ENCODE results near the gene PAX2.

PAX2 gene

DNA sequence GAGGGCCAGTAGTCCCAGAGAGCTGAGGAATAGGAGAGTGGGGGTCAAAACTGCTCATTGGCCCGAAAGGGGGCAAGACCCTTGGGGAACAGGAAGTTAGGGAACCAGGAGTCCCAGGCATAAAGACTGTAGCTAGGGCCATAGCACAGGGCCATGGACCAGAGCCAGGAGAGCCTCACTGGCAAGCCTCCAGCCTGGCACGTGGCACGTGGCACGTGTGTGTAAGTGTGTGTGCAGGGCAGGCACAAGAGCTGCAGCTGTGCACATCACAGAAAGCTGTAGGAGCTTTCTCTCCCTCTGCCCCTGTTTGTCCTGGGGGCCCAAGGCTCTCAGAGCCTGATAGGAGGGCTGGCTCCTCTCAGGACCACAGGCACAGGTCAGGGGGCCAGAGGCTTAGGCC is 119.6 kb downstream of the PAX2 start:
- DNase-seq, result no peak

DNA sequence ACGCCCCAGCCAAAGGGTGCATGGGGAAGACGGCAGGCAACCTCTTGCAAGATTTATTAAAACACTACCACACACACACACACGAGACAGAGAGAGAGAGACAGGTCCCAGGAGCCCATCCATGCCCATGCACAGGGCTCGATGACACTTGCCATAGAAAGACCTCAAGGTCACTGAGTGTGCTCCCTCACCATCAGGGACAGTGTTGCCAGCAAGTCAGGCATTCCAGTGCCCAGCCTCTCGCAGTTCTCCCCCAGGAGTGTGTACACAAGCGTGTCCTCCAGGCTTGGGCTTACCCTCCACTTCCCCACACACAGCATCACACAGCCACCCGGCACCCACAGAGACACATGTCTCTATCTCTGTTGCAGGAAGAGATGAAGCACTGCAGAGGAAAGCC is 120.6 kb downstream of the PAX2 start:
- no peak for DNase-seq

DNA sequence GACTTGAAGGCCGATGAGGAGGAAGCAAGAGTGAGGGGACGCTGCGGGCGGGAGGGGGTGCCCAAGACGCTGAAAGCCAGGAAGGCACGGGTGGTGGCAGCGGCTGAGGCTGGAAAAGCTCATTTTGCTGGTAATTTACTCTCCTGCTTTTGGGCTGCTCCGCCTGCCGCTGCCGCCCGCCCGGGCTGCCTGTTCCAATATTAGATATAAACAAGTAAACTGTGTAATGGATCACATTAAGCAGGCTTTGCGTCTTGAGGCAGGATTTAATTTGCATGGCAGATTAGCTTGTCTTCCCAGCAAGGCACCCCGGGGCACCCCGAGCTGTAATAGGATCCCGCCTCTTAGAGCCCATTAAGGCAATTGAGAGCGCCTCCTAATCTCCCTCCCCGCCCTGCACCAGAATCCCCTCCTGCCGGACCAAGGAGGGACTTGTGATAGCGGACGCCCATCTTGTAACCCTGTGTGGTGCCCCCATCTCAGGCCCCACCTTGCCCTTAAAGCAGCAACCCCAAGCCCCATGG is 121.3 kb downstream of the PAX2 start:
- DNase-seq, result no peak

DNA sequence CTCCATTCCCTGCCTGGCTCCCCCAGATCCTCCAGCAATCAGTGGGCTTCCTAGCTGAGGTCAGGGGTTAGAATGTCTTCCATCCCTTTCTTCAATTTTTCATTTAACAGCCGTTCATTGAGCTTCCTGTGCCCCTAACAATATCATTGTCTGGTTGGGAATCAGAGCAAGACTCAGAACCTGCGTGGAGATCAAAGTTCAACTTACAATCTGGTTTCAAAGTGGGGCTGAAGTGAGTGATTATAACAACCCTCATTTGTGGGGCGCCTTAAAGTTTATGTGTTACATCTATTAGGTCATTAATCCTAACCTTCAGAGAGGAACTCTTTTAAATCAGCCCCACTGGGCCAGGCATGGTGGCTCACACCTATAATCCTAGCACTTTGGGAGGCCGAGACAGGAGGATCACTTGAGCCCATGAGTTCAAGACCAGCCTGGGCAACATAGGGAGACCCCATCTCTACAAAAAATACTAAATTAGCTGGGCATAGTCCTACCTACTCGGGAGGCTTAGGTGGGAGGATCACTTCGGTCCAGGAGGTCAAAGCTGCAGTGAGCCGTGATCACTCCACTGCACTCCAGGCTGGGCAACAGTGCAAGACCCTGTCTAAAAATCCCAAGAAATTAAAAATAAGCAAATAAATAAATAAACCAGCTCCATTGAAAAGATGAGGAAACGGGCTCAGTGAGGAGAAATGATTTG is 122.0 kb downstream of the PAX2 start:
- no peak for DNase-seq

DNA sequence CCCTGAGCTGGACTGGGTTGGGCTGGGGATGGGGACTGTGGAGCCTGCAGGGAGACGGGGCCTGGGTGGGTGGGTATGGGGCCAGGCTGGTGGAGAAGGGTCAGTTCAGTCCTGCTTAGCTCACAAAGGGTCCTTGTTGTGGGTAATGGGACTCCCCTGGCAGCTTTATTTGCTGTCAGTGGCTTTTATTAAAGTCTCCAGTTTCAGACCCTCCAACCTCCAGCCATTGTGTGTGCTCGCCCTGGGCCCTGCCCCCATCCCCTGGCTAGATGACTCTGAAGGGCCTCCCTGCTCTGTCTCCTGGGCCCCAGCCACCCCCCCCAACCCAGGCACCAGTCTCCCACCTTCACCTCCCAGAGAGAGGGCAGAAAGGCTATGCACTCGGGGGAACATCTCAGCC is 123.0 kb downstream of the PAX2 start:
- no peak for DNase-seq

DNA sequence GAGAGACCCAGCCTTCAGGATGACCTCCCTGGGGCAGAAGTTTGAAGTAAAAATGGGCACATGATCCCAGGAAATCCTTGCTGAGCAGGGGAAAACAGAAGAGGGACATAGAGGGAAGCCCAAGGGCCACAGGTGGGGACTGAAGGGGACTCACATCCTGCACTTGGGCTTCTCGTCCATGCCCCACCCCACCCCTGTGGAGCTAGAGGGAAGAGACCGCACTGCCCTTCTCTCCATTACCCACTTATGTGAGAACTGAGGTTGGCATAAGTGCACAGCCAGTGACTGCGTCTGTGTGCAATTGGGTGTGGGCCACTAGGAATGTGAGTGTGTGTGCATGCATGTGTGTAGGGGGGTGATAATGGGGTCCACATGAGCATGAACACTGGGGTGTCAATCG is 124.0 kb downstream of the PAX2 start:
- DNase-seq, result no peak

DNA sequence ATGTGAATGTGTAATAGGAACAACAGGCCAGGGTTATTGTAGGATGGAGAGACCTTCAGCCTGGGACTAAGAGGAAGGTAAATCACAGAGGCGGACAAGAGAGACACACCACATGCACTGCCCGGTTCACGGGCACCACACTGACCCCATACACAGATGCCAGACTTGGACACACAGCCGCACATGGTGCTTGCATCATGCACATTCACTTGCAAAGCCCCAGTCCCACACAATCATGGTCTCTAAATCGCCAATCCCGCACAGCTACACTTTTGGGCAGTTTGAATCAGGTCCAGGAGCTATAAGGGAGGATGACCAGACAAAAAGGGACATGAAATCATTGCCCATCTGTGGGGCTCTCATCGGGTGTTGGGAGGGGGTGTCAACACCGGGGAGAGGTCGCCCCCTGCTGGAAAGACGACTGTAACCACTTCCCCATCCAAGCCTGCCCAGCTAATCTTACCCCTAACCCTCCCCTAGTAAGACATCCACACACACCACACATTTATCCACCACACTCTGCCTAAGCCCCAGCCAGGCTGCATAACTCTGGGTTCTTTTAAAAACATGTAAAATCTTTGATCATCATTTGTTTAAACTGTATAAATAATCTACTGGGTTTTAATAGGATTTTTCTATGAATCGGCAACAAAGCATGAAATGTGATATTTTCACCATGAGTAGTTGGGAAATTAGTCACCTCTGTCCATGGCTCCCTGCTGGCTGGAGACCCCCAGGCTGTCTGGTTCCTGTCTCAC is 126.8 kb downstream of the PAX2 start:
- peak; percentile 11 for DNase-seq

DNA sequence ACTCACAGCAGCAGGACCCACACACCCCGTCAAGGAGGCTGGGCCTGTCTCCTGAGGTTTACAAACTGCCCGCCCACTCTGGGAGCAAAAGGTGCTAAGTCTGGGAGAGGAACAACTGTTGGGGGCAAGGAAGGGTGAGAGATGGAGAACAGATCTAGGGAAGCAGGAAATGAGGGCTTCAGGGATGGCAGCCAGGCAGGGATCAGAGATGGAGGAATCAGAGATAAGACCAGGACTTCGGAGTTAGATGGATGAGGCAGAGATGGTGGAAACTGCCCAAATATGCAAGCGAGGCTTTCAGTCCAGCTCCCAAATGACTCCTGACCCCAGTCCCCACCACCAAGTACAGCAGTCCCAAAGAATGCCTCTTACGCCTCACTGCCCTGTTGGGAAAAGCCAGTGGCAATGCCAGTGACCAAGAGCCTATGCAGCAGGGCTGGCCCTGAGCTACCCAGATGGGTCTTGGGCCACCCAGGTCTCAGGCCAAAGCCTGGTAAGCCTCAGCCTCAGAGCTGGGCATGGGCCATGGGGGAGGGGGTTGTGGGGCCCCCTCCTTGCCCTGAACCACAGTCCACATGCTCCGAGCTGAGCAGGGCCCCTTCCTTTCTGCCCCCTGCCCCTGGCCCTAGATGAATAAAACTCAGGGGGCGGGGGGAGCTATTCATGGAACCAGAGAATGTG is 127.9 kb downstream of the PAX2 start:
- no peak for DNase-seq

DNA sequence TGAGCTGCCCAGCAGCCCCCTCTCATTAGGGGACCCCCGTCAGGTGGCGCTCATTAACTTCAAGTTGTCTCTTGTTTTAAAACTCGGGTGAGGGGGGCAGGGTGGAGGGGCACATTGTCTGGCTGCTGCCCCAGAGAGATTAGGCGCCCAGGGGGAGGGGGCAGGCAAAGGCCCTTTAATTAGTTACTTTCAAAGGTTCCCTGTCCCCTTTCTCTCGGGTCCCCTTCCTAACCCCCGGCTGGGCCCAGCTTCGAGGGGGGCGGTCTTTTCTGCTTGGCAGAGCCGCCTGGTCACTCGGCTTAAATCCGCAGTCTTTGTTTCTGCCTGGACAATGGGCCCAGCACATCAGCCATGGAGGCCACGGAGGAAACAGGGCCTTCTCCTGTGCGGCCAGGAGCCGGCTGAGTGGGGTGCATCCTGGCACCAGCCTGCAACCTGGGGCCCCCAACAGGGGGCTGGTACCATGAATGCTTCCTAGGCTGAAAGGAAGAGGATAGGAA is 128.5 kb downstream of the PAX2 start:
- DNase-seq, result no peak

DNA sequence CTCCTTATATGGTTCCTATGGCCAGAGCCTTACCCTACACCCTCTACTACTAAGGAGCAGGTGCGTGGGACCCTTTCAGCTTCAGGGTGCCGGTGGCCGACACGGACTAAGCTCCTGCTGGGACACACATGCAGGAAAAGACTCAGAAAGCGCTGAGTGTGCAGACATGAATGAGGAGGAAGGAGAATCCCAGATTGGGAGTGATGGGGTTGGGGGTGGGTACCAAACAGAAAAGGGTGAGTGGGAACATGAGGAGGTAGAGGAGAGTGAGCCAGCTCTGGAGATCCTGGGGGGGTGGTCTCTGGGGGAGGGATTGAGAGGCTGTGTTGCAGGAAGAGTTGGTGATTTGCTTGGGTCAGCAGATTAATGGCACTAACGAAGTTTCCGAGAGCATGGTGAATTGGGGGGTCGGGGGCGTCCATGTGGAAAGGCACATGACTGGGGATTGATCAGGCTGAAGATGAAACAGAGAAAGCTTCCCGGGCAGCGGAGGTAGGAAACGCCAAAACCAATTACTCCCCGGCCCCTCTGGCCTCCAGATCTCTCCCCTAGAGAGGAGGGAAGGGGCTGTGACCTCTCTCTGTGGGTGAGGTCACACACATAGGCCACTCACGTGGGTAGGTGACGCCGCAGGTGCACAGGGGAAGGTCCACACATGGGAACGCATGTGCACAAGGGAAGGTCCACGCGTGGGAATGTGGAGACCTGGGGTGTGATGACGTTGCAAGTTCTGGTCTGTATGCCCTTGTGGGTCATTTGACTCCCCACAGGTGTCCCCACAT is 129.5 kb downstream of the PAX2 start:
- DNase-seq, result no peak

DNA sequence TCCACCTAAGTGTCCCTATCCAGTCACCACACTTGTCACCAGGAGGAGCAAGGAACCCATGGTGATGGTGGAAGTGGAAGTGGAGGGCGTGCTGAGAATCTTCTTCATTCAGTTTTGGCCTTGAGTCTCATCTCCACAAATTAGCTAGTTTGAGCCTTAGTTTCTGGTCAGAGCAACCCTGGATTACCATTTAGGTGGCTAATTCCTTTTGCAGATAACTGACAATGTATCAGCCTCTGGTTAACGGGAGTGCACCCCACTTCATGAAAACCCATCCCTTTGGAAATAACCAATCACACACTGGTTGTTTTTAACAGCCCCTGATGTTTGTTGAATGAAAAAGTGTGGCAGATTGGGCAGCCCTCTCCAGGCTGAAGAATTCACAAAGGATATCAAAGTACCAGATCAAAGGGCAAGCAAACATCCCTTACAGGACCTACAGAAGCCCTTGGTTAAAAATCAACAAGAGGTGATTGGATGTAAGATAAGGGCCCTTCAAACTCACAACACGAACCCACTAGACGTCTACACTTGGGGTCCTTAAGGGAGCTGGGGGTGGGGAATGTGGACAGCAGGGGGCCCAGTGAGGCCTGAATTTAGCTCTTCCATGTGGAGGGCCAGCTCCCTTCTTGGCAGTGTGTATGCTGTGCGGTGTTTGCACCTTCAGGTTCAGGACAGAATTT is 130.2 kb downstream of the PAX2 start:
- DNase-seq, result no peak

DNA sequence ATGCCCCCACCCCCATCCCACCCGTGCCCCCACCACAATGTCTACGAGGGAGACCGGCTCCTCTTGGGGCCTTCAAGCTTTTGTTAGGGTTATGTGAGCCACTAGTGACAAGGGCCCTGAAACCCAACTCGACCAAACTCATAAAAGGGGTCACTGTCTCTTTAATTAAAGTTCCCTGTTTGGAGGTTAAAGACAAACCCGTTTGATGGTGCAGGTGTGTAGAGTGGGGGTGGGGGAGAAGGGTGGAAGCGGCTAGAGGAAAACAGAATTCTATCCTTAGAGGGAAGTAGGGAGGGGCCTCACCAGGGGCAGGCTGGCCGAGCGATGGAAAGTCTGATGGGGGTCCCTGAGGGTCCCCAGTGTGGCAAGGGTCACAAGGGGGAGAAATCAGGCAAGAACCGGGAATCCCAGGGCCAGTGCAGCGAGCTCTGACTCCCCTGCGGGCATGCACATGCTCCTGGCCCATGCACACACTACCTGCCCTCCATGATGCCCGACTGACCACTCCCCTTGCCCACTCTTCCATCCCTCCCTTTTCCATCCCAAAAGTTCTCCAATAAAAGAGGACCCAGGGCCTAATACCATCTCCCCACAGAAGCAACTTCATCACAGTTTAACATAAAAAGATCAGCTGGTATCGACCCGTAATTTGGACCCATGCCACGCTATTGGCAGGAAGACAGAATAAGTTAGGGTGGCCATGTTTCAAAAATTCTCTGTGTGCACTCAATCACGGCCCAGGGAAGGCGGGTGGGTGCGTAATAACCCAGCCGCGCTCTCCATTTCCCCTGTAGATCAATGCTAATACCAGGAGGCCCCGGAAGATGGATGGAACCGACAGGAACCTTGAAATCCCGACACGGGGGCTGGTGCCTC is 131.4 kb downstream of the PAX2 start:
- no peak for DNase-seq

DNA sequence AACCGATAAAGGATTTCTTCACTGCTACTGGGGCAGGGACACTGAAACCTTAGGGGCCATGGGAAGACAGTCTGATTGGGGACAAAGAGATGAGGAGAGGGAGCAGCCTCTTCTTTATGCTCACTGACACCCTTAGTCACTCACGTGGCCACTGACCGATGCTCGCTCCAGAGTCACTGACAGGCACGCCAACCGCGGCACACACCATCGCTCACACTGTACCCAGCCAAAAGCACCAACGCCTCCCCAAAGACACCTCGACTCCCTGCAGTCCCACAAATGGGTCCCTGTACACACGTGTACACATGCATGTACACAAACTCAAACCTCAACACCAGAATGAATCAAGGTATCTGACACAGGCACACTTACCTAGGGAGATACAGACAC is 132.1 kb downstream of the PAX2 start:
- no peak for DNase-seq

DNA sequence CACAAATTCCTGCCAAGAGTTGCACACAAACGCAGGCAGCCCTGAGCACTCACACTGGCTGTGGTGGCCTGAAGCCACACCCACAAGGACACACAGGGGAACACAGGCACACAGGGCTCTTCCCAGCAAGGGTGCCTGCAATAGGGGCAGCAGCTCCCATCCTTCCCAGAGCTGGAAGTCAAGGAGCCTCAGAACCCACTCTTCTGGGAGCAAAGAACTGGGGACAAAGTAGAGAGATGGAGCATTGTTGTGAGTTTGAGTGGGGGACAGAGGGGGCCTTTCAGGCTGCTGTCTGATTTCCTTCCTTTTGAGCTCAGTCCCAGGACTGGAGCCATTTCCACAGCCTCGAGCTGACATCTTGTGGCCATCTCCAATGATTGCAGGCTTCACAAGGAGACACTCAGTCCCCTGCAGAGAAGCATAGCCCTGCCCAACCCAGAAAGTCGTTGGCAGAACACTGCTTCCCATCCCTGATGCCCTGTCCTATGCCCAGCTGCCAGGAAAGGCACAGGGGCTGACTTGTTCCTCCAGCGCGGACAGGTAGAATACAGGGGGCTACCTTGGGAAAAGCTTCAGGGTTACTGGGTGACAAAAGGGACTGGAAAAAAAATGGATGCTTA is 133.0 kb downstream of the PAX2 start:
- DNase-seq, result peak; percentile 19
